A673 (cell line): Measurements from ENCODE around the gene PLXNB3. TPM values are rescaled to one million over a fixed set of nuclear protein-coding genes. Genes with fewer than 3 reads are reported as not detected.

Experiments used
- BruUV-seq: library from RNA; stranded (reverse); fragments of 400-500 nt; replicated peaks from 2 replicates; lab custom pipeline; 2021; lab: Mats Ljungman, UMichigan
- CTCF ChIA-PET: fragments of 300-600 bp; sonication (Branson Sonifier 250); formaldehyde crosslinking; loops from one replicate; lab custom pipeline; 2022; ENCODE audit warnings: antibody characterized with exemption; lab: Charles Lee
- POLR2A ChIA-PET: fragments of 300-600 bp; sonication (Branson Sonifier 250); formaldehyde crosslinking; loops from one replicate; lab custom pipeline; 2022; ENCODE audit warnings: antibody characterized with exemption; ENCODE audit not compliant: low non-redundant PET; lab: Charles Lee
- DNase-seq: peaks from one replicate; pipeline ENCODE4 v3.0.0-alpha.2; 2015; ENCODE audit warnings: low spot score
- H3K27ac ChIP-seq: fragments of 200-600 bp; sonication (generic); 2 replicates; pipeline ENCODE4 v1.5.1; 2016; ENCODE audit warnings: mixed run types, low read depth, mild to moderate bottlenecking, mixed read lengths, antibody characterized with exemption, low read length; ENCODE audit not compliant: poor library complexity, severe bottlenecking
- H3K27me3 ChIP-seq: fragments of 200-600 bp; sonication (generic); replicated peaks from 2 replicates; pipeline ENCODE4 v1.6.1; 2017; ENCODE audit warnings: mixed run types, low read depth, mild to moderate bottlenecking, mixed read lengths, antibody characterized with exemption, low read length; ENCODE audit not compliant: insufficient read depth, poor library complexity
- H3K36me3 ChIP-seq: fragments of 200-600 bp; sonication (generic); 2 replicates; pipeline ENCODE4 v1.6.1; 2016; ENCODE audit warnings: mixed run types, mild to moderate bottlenecking, mixed read lengths, antibody characterized with exemption, low read length; ENCODE audit not compliant: insufficient read depth, poor library complexity, severe bottlenecking
- H3K4me1 ChIP-seq: fragments of 200-600 bp; sonication (generic); 2 replicates; pipeline ENCODE4 v1.6.1; 2017; ENCODE audit warnings: mixed run types, mild to moderate bottlenecking, mixed read lengths, antibody characterized with exemption, low read length; ENCODE audit not compliant: insufficient read depth, poor library complexity, severe bottlenecking
- H3K4me3 ChIP-seq: fragments of 200-600 bp; sonication (generic); 2 replicates; pipeline ENCODE4 v1.5.1; 2016; ENCODE audit warnings: low read depth, mixed run types, mild to moderate bottlenecking, mixed read lengths, low read length; ENCODE audit not compliant: poor library complexity, severe bottlenecking
- H3K9me3 ChIP-seq: fragments of 200-600 bp; sonication (generic); 2 replicates; pipeline ENCODE4 v1.6.1; 2016; ENCODE audit warnings: mixed run types, low read depth, mild to moderate bottlenecking, mixed read lengths, antibody characterized with exemption, low read length; ENCODE audit not compliant: poor library complexity, severe bottlenecking
- EZH2 ChIP-seq: fragments of 200-600 bp; sonication (generic); IDR thresholded peaks from 2 replicates; pipeline ENCODE4 v1.6.1; 2017; ENCODE audit warnings: borderline replicate concordance, low read depth, mild to moderate bottlenecking, mixed read lengths, antibody characterized with exemption, low read length; ENCODE audit not compliant: poor library complexity, severe bottlenecking
- intact Hi-C: fragments of 100-400 bp; cut with micrococcal nuclease; formaldehyde crosslinking; loops from one replicate; pipeline ENCODE4 v1.10.0; 2022; ENCODE audit not compliant: unreplicated experiment
- total RNA-seq: library from RNA; stranded (reverse); gene quantifications from 2 replicates; pipeline ENCODE4 v1.2.3, GENCODE V29; 2021
- TF ChIP-seq, protein P1 (sequence below): fragments of 300-800, 200-600 bp; sonication (generic); conservative IDR thresholded peaks from 2 replicates; pipeline ENCODE4 v1.5.1; 2017; ENCODE audit warnings: low read depth, mild to moderate bottlenecking, antibody characterized with exemption, low read length, moderate library complexity, mixed read lengths

Gene PLXNB3
- total RNA-seq, 1 experiment from 2014 or later, result not detected

DNA sequence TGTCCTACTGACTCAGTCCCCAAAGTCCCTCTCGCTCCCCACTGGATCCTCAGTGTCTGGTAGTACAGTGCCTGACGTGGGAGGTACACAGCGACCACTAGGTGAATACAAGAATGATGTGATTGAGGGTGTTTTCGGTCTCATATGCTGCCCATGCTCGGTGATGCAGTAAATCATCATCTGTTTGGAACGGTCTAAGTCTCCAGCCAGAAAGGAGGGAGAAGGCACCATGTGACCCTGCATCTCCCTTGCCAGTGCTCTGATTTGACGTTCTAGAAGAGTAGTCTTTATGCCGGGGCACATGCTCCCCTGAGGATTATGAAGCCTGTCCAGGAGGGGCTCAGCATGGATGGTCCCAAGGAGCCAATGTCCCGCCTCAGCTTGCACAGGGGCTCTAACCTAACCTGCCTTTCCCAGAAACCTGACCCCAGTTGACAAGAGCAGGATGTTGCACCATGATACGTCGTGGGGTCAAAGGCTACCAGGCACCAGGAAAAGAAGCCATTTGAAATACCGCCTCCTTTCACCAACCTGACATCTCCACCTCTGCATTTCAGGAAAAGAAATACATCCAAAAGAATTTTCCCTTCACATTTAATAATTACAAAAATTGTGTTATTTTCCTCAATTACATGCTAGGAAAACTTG lies 13.8 kb upstream of the PLXNB3 start:
- intact Hi-C loops, result no loop called here
- BruUV-seq, result no TSS peak
- CTCF ChIA-PET, result no interaction called here
- no peak for DNase-seq
- Histone ChIP-seq H3K4me3 (no peak overlapping the region), H3K27me3 (no peaks in the 10 kb centered on the region), H3K36me3 (no peaks in the 10 kb centered on the region), H3K4me1 (no peaks in the 10 kb centered on the region), H3K27ac (no peak overlapping the region), H3K9me3 (no peaks in the 10 kb centered on the region)
- no peak for TF ChIP-seq EZH2
- TF ChIP-seq, protein P1, sequence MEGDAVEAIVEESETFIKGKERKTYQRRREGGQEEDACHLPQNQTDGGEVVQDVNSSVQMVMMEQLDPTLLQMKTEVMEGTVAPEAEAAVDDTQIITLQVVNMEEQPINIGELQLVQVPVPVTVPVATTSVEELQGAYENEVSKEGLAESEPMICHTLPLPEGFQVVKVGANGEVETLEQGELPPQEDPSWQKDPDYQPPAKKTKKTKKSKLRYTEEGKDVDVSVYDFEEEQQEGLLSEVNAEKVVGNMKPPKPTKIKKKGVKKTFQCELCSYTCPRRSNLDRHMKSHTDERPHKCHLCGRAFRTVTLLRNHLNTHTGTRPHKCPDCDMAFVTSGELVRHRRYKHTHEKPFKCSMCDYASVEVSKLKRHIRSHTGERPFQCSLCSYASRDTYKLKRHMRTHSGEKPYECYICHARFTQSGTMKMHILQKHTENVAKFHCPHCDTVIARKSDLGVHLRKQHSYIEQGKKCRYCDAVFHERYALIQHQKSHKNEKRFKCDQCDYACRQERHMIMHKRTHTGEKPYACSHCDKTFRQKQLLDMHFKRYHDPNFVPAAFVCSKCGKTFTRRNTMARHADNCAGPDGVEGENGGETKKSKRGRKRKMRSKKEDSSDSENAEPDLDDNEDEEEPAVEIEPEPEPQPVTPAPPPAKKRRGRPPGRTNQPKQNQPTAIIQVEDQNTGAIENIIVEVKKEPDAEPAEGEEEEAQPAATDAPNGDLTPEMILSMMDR, result no peak
- POLR2A ChIA-PET, result no interaction called here

DNA sequence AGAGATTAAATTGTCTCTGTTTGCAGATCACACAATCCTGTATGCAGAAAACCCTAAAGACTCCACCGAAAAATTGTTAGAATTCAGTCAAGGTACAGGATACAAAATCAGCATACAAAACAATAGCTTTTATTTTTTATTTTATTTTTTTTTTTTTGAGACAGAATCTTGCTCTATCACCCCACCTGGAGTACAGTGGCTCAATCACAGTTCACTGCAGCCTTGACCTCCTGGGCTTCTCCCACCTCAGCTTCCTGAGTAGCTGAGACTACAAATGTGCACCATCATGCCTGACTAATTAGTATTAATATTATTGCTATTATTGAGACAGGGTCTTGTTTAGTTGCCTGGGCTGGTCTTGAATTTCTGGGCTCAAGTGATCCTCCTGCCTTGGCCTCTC lies 8.9 kb upstream of the PLXNB3 start:
- no peak for DNase-seq
- CTCF ChIA-PET, result no interaction called here
- Histone ChIP-seq H3K27ac (no peak overlapping the region), H3K9me3 (peaks cover 9% of the 10 kb centered on the region), H3K36me3 (no peaks in the 10 kb centered on the region), H3K4me3 (no peak overlapping the region), H3K27me3 (no peaks in the 10 kb centered on the region), H3K4me1 (no peaks in the 10 kb centered on the region)
- no peak for TF ChIP-seq EZH2
- TF ChIP-seq, protein P1, result no peak
- POLR2A ChIA-PET, result no interaction called here
- BruUV-seq, result no TSS peak
- intact Hi-C loops, result no loop called here

DNA sequence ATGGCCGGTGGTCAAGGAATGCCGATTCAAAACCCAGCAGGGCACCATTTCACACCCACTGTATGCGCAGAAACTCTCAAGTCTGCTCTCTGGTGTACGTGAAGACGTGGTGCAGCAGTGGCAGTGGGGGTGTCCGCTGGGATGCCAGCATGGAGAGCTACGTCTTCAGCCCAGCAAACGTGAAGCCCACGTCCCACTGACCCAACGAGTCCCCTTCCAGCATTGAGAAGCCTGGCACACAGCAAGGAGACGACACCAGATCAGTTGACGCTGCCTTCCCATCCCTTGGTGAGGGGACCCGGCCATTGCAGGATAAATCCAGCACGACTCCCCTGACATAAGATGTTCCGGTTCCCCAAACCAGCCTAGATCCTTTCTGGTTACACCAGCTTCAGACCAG lies 2.2 kb upstream of the PLXNB3 start:
- TF ChIP-seq, protein P1, result no peak
- no peak for TF ChIP-seq EZH2
- no TSS peak for BruUV-seq
- no peak for DNase-seq
- no peaks in the 10 kb centered on the region for H3K9me3 ChIP-seq
- ChIA-PET POLR2A (no interaction called here), CTCF (no interaction called here)
- no peak overlapping the region for H3K4me3 ChIP-seq
- H3K27ac ChIP-seq, result no peak overlapping the region
- H3K27me3 ChIP-seq, result no peaks in the 10 kb centered on the region
- no peaks in the 10 kb centered on the region for H3K4me1 ChIP-seq
- intact Hi-C loops, result no loop called here
- H3K36me3 ChIP-seq, result no peaks in the 10 kb centered on the region
